Osteoblast (primary cell): ENCODE measurements around the gene GRK4. TPM values are rescaled to one million over a fixed set of nuclear protein-coding genes. Genes with fewer than 3 reads are reported as not detected.
"Not testable (repeated sequence)": the region's sequence is repeated elsewhere in the genome, so short reads cannot be mapped to it uniquely, and the experiment has no call there.

Source experiments
- DNase-seq: peaks from one replicate; pipeline ENCODE4 v3.0.0; 2011; ENCODE audit warnings: low spot score, mixed read lengths; ENCODE audit not compliant: insufficient read length; ENCODE audit errors: missing footprints
- H2AFZ ChIP-seq: 2 replicates; pipeline ENCODE4 v1.6.0; 2011; ENCODE audit warnings: mild to moderate bottlenecking, low read length
- H3K27ac ChIP-seq: 2 replicates; pipeline ENCODE4 v1.5.1; 2011; ENCODE audit warnings: mild to moderate bottlenecking, low read depth, low read length, moderate library complexity
- H3K27me3 ChIP-seq: 2 replicates; pipeline ENCODE4 v1.6.0; 2012; ENCODE audit warnings: mild to moderate bottlenecking, control low read depth, inconsistent platforms, low read length, moderate library complexity; ENCODE audit not compliant: insufficient read depth
- H3K36me3 ChIP-seq: 2 replicates; pipeline ENCODE4 v1.5.1; 2011; ENCODE audit warnings: mild to moderate bottlenecking, low read length, control low read depth, moderate library complexity; ENCODE audit not compliant: insufficient read depth
- H3K4me1 ChIP-seq: 2 replicates; pipeline ENCODE4 v1.5.1; 2011; ENCODE audit warnings: mild to moderate bottlenecking, low read length, control low read depth, moderate library complexity; ENCODE audit not compliant: insufficient read depth
- H3K4me2 ChIP-seq: 2 replicates; pipeline ENCODE4 v1.6.0; 2011; ENCODE audit warnings: mild to moderate bottlenecking, low read length; ENCODE audit not compliant: insufficient read depth
- H3K4me3 ChIP-seq: fragments of 200-600 bp; sonication (generic); 3 replicates; pipeline ENCODE4 v1.5.1; 2012; ENCODE audit warnings: mild to moderate bottlenecking, low read length, inconsistent platforms; ENCODE audit not compliant: insufficient read depth
- H3K79me2 ChIP-seq: 2 replicates; pipeline ENCODE4 v1.6.0; 2012; ENCODE audit warnings: mild to moderate bottlenecking, low read length, control low read depth, inconsistent platforms; ENCODE audit not compliant: insufficient read depth
- H3K9me3 ChIP-seq: 2 replicates; pipeline ENCODE4 v1.5.1; 2011; ENCODE audit warnings: low read depth, low read length, control low read depth
- H4K20me1 ChIP-seq: 2 replicates; pipeline ENCODE4 v1.6.0; 2012; ENCODE audit warnings: mild to moderate bottlenecking, low read length, control low read depth; ENCODE audit not compliant: insufficient read depth
- CTCF ChIP-seq: IDR thresholded peaks from 2 replicates; pipeline ENCODE4 v1.5.1; 2011; ENCODE audit warnings: mild to moderate bottlenecking, low read depth, low read length, moderate library complexity; ENCODE audit errors: extremely low read depth
- total RNA-seq: library from RNA; depleted of rRNA; stranded (reverse); fragments of >200 nt; gene quantifications from 2 replicates; pipeline ENCODE4 v1.2.3, GENCODE V29; 2012

GRK4 gene
- total RNA-seq, 1 donor = 7.6 TPM

GRCh38 chr4:2937146-2937857 lies 26.1 kb upstream of the GRK4 start:
- H3K36me3 ChIP-seq = peaks cover 51% of the 10 kb centered on the region
- peak overlapping the region; percentile 21 for H3K4me2 ChIP-seq
- H3K4me3 ChIP-seq = no peak overlapping the region
- peak; percentile 91 for DNase-seq
- H3K79me2 ChIP-seq = peaks cover 31% of the 10 kb centered on the region
- peak overlapping the region; percentile 94 for H3K27ac ChIP-seq
- H4K20me1 ChIP-seq = peaks cover 24% of the 10 kb centered on the region
- no peaks in the 10 kb centered on the region for H3K27me3 ChIP-seq
- no peaks in the 10 kb centered on the region for H3K9me3 ChIP-seq
- no peak for TF ChIP-seq CTCF
- peaks cover 29% of the 10 kb centered on the region for H3K4me1 ChIP-seq
- H2AFZ ChIP-seq = no peak overlapping the region

DNA sequence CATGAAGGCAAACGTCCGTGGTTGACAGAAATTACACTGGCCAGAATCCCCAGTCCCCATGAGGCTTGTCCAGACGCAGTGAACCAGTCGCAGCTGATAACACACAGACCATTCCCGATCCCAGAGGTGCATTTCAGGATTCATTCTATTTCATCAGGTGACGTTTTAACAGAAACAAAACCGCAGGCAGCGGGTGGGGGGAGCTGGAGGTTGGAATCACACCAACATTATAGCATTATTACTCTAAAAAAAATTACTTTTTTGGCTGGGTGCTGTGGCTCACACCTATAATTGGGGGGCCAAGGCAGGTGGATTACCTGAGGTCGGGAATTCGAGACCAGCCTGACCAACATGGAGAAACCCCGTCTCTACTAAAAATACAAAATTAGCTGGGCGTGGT lies 25.4 kb upstream of the GRK4 start:
- peaks cover 29% of the 10 kb centered on the region for H3K4me1 ChIP-seq
- no peak for TF ChIP-seq CTCF
- H2AFZ ChIP-seq = no peak overlapping the region
- H3K36me3 ChIP-seq = peaks cover 55% of the 10 kb centered on the region
- DNase-seq = peak; percentile 25
- H4K20me1 ChIP-seq = peaks cover 24% of the 10 kb centered on the region
- H3K27ac ChIP-seq = no peak overlapping the region
- H3K27me3 ChIP-seq = no peaks in the 10 kb centered on the region
- no peak overlapping the region for H3K4me3 ChIP-seq
- H3K4me2 ChIP-seq = no peak overlapping the region
- H3K9me3 ChIP-seq = no peaks in the 10 kb centered on the region
- H3K79me2 ChIP-seq = peaks cover 28% of the 10 kb centered on the region

GRCh38 chr4:2938411-2938810 lies 25.0 kb upstream of the GRK4 start:
- H3K4me2 ChIP-seq, H3K9me3 ChIP-seq, H3K4me3 ChIP-seq, H3K27me3 ChIP-seq, DNase-seq, H3K27ac ChIP-seq, H2AFZ ChIP-seq: not testable (repeated sequence)
- Histone ChIP-seq H3K36me3 (peaks cover 58% of the 10 kb centered on the region), H4K20me1 (peaks cover 24% of the 10 kb centered on the region), H3K4me1 (peaks cover 26% of the 10 kb centered on the region), H3K79me2 (peaks cover 23% of the 10 kb centered on the region)

DNA sequence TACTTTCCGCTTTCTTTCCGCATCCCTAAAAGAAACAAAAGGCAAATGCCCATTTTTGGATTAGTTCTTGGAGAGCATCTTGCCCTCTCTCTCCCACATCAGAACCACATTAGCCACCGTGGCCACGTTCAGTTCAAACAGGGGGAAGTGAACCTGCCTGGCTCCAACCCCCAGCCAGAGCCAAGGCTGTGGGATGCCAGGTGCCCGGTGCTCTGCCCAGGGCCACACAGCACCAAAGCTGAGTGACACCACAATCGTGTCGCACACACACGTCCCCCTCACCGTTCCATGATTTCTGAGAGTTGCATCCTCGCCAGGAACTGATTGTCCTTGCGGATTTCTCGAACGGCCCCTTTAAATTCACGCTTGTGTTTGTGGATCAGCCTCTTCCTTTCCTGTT lies 24.5 kb upstream of the GRK4 start:
- peaks cover 24% of the 10 kb centered on the region for H4K20me1 ChIP-seq
- TF ChIP-seq CTCF = no peak
- no peaks in the 10 kb centered on the region for H3K9me3 ChIP-seq
- no peaks in the 10 kb centered on the region for H3K27me3 ChIP-seq
- peaks cover 63% of the 10 kb centered on the region for H3K36me3 ChIP-seq
- no peak overlapping the region for H3K4me3 ChIP-seq
- H3K4me1 ChIP-seq = peaks cover 26% of the 10 kb centered on the region
- peak; percentile 79 for DNase-seq
- peaks cover 19% of the 10 kb centered on the region for H3K79me2 ChIP-seq
- no peak overlapping the region for H3K4me2 ChIP-seq
- no peak overlapping the region for H2AFZ ChIP-seq
- no peak overlapping the region for H3K27ac ChIP-seq
